Sciatic nerve (tissue), 2 donors: Measurements from ENCODE around the gene VSTM4. TPM values are rescaled to one million over a fixed set of nuclear protein-coding genes. Genes with fewer than 3 reads are reported as not detected.

Source experiments
- ATAC-seq: fragments of 200-7000 bp; cut with Tn5 transposase; one replicate; pipeline ENCODE4 v1.9.1; 2020; ENCODE audit warnings: mild to moderate bottlenecking, moderate library complexity
- DNase-seq: peaks from one replicate; pipeline ENCODE4 v3.0.0-alpha.2; 2020; ENCODE audit warnings: low spot score
- intact Hi-C: fragments of 100-400 bp; cut with DNase I; formaldehyde crosslinking; loops from one replicate; pipeline ENCODE4 v1.14.2; 2022
- total RNA-seq: library from RNA; stranded (reverse); fragmentation: NEBNext Ultra II Directional; extraction: Animal tissue kit (Norgen Biotek cat#: 25700); gene quantifications from one replicate; pipeline ENCODE4 v1.2.1, GENCODE V29; 2021
- donor health status: DM: no; HTN: no; CAD: no.
- donor health status: DM: no; HTN: no; CAD: no.

The VSTM4 gene
- total RNA-seq, 1 donor from 2014 or later, result 16.4 TPM

DNA sequence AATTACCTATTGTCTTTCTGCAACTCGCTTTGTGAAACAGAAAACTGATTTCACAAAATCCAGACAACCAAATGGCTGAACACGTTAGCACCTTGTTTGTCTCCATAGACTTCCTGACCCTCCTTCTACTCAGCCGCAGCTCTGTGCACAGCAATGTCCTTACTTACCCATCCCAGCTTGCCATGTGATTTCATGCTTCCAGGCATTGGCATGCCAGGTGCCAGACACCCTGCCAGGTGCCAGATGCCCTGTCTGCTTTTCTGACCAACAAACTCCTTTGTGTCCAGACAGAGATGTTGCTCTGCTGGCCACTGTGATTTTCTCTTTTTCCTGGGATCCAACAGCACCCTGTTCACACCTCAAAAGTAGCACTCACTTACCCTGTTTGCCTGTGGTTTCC is 34.6 kb upstream of the VSTM4 start:
- ATAC-seq (no peak), DNase-seq (no peak)
- intact Hi-C loops, result loop anchor here (2.0 kb wide), 1 partner anchor 27 kb away; no protein-coding TSS in a partner anchor

DNA sequence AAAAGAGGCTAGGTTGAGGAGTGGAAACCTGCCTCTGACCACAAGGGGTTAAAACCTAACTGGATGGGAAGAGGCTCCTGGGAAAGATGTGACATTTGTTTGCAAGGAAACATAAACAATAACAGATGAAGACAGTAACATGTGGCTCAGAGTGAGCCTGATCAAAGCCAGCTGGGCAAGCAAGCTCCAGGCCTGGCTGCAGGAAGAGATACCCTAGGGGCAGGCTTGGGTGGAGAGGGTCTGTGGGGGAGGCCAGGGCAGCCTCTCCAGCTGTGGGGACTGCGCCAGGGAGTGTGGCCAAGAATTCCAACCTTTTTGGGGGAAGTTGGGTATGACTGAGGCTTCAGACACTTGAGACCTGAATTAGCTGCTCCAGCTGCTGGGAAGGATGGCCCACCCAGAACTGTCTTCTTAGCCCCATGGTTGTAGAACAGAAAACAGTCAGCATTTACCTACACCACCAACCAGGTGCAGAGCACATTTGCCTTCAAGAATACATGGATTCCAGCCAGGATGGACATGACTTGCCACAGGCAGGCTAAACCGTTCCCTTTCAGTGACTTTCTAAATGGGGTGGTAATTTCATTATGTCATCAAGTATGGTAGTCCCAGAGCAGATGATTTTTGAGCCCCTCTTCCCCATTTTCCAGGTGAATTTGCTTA is 28.9 kb upstream of the VSTM4 start:
- ATAC-seq (peak; percentile 66), DNase-seq (no peak)
- intact Hi-C loops, result no loop called here

DNA sequence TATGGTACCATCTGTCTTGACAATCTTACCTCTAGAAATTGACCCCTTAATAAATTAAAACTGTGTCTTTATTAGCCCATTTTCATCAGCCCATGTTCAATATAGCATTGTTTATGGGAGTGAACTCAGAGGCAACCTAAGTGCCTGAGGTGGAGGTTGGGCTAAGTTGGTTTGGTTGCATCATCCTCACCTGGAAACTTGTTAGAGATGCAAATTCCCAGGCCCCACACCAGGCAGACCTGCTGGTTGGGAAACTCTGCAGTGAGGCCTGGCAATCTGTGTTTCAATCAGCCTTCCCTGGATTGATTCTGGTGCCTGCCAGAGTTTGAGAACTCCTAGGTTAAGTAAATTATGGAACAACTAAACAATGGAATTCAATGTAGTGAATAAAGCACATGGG is 27.9 kb upstream of the VSTM4 start:
- no peak for DNase-seq
- no peak for ATAC-seq
- intact Hi-C loops, result no loop called here

DNA sequence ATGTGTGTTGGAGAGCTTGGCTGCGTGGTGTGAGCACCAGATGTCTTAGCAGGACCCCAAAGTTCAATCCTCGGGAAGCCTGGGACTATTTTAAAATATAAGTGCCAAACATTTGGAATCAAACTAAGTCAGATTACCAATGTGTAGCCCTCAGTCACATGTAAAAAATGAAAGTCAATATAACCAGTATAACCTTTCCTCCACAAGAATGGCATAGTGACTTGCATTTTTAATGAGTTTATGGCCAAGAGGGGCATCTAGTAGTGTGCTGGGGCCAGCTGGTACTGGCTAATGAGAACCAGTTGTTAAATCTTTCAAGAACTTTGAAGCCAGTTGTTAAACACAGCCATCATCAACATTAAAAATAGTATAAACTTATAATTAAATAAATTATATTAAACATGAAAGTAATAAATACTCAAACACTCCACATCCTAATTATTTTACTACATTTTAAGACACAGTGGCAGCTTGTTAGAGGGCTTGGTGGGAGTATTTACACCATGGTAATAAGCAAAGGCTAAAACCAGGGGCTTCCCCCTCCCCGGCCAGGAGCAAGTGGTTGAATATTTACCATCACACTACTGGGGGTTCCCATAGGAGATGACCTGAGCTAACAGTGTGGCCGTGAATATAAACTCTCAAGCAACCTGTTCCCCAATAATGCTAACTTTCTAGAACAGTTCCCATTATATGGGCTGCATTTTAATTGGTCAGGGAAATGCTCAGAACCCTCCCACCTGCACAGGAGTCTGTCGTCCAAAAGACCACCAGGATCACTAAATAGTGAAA is 26.4 kb upstream of the VSTM4 start:
- DNase-seq (no peak), ATAC-seq (no peak)
- intact Hi-C loops, result no loop called here

DNA sequence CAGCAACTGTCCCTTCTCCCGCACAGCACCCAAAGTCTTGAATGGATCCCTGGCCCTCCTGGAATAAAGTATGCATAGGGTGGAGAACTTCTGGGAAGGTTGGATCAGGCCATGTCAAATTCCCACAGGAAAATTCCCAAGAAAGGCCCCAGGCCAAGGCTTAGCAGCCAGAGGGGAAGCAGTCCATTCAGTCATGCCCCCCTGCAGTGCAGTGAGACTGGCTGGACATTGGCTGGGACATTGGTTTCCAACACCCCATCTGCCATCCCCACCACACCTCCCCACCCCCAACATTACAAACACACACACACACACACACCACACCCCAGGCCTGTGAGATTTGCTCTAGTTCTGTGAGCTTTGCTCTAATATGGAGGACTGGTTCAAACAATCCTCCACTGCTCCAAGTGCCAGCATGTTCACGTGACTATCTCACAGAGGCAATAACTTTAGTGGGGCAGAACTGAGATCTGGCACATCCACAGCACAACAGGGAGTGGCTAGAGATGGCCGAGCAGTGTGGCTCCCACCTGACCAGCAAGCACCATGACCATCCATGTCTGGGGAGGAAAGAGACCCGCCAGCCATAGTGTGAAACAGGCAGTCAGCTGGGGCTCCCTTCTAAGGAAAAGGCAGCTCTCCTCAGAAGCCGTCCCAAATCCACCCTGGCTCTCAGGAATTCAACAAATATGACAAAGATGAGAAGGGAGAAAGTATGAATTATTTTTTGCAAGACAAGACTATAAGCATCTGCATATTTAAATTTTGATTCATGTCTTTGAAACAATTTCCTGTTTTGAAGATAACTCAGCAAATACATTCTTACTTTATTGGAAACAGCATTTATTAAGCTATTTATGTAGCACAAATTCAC is 25.2 kb upstream of the VSTM4 start:
- no peak for ATAC-seq
- DNase-seq, result no peak
- intact Hi-C loops, result no loop called here

DNA sequence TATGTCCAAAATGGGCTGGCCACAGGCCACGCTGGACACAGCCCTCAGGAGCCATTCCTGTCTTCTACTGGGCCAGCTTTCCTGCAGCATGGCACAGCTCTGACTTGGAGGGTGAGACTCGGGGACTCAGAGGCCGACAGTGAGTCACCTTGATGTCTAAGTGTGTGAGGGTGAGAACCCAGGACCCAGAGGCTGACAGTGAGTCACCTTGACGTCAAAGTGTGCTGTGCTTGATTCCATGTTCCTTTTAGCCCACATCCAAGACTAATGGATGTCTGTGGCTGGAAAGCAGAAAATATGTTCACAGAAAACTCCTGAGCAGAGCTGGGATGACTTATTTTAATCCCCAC is 24.5 kb upstream of the VSTM4 start:
- intact Hi-C loops, result no loop called here
- DNase-seq (no peak), ATAC-seq (no peak)

DNA sequence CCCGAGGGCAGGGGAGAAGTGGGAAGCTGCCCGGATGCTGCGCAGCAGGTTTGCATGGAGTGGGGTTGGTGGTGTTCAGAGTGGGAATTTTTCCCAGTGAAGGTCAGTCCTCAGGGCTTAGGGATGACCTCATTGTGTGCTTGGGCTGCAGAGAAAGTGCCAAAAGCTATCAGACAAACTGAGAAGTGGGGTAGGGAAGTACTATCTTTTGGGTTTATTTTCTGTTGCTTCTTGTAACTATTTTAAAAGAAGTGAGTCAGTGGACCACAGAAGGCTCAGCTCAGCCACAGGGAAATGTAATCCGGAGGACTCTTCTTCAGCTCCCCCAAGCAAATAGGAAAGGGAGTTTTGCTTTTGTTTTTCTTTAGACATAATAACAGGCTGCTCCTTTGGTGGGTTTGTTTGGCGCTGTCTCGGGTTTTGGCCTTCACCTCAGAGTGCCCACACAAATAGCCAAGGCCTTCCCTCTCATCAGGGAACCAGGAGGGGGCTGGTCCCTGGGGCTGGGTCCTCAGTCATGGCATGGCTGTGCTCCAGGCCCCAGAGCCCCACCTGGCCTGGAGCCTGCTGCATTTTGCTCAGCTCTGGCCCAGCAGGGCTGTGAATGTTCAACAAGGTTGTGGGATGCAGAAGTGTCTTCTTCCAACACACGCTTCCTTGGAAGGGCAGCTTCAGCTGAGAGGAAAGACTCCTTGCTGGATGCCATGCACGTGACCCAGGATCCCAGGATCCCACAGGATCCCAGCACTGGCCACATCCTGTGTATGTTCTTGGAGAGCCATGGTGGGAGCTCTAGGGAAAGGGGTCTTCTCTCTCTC is 23.9 kb upstream of the VSTM4 start:
- ATAC-seq (peak; percentile 85), DNase-seq (no peak)
- intact Hi-C loops, result no loop called here

DNA sequence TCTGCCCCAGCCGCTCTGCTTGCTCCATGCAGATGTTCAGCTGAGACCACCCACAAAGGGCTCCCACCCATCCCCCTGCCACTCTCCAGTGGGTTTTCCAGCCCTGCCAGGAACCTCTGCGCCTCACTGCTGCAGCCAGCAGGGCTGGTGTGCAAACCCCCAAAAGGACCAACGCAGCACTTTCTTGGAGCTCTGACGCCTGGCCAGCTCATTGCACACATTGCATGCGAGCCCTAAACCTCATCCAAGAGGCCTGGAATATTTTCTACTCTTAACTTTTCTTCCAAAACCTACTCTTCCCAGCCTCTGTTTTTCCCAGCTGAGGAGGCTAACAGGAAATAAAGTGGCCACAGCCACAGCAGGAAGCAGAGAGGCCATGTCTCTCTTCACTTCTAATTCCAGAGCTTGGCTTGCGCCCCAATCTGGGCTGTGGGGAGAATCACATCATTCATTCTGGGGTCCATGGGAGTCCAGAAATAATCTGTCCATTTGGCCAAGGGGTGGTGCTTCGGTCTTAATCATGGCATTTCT is 23.1 kb upstream of the VSTM4 start:
- ATAC-seq, result peak; percentile 61
- intact Hi-C loops, result no loop called here
- no peak for DNase-seq

DNA sequence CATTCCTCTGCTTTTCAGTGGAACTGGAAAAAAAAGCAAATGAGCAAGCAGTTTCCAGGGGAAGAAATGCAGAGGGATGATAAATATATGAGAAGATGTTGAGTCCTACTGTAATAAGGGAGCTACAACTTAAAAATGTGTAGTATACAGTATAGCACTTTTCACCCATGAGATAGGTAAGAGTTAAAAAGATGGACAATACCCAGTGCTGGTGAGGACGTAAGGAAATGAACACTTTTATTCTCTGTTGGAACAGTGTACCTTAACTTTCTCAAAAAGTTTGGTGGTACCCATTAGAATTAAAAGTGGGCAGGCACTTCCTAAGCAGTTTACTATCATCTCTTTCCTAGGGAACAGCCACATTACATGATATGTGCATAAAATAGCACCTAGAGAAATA is 21.2 kb upstream of the VSTM4 start:
- DNase-seq (no peak), ATAC-seq (no peak)
- intact Hi-C loops, result no loop called here

DNA sequence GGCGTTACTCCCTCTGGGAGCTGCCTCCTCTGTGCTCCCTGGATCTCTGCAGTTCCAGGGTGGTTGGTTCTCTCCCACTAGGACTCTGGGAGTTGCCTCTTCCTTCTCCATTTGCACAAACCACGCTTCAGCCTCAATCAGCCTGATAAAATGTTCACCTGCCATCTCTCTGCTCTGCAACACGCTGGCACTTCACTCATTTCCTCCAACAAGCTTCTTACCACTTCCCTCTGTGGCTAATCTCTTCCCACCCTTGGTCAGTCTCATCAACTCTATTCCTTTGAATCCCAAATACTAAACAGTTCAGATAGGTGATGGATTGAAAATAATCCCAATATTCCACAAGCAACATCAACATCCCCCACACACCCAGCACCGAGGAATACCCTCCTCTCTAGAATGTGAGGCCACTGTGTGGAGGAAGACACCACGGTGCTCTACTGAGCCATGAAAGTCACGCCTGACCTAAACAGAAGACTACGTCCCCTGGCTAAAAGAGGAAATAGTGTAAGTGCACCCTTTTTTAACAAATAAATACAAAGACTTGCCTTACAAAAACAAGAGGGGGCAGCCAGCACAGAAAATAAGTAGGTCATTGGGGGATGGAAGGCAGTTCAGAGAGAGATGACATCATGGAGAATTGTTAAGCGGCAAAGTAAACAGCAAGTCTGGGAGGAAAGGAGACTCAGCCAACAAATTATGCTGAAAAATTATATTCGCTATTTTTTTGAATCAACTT is 20.4 kb upstream of the VSTM4 start:
- intact Hi-C loops, result no loop called here
- peak; percentile 67 for ATAC-seq
- DNase-seq, result no peak

DNA sequence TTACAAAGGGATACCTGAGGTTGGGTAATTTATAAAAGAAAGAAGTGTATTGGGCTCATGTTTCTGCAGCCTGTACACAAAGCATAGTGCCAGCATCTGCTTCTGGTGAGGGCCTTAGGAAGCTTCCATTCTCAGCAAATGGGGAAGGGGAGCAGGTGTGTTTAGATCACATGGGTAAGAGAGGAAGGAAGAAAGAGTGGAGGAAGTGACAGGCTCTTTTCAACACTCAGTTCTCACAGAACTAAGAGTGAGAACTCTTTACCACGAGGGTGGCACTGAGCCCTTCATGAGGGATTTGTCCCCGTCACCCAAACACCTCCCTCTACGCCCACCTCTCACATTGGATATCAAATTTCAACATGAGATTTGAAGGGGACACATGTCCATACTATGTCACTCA is 19.0 kb upstream of the VSTM4 start:
- DNase-seq (no peak), ATAC-seq (no peak)
- intact Hi-C loops, result no loop called here

DNA sequence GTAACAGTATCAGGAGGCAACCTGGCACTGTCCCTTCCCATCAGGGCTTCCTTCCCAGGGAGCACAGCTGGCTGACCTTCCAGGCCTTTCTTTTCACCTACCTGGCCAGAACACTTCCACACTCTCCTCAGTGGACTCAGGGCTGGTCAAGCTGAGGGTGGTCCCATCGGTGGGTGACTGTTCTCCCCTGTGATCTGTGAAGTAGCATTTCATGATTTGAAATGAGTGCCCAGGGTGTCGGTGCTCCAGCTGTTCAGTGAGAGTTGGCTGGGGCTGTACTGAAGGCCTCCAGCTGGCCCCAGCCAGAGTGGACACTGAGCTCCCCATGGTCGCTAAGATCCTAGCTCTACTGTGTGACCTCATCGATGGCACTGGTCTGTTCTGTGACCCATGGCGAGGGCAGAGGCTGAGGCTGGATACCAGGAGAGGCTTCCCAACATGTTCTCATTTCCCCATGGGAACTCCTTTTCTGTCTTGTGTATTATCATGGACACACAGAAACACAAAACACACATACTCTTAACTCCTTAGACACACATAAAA is 18.5 kb upstream of the VSTM4 start, which contains the start of gene FAM170B:
Gene FAM170B (minus strand): TSS at position 316 of the 543 bp plus-strand sequence. CDS start 103 bp downstream, at position 213.
- DNase-seq (no peak), ATAC-seq (no peak)
- intact Hi-C loops, result no loop called here

DNA sequence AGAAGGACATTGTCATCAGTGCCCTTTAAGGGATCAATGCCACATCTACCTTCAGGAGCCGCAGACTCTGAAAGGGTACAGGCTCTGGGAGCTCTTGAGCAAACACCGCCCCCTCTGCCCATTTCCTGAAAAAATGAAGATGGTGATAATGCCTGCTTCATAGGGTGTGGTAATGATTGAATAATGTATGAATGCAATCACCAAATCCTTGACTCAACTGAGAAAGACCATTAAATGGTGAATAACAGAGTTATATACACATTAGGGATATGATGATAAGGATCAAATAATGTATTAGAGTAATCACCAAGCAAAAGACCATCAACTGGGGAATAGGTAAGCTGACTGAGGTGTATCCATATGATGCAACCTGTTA is 17.0 kb upstream of the VSTM4 start:
- DNase-seq (no peak), ATAC-seq (no peak)
- intact Hi-C loops, result no loop called here

DNA sequence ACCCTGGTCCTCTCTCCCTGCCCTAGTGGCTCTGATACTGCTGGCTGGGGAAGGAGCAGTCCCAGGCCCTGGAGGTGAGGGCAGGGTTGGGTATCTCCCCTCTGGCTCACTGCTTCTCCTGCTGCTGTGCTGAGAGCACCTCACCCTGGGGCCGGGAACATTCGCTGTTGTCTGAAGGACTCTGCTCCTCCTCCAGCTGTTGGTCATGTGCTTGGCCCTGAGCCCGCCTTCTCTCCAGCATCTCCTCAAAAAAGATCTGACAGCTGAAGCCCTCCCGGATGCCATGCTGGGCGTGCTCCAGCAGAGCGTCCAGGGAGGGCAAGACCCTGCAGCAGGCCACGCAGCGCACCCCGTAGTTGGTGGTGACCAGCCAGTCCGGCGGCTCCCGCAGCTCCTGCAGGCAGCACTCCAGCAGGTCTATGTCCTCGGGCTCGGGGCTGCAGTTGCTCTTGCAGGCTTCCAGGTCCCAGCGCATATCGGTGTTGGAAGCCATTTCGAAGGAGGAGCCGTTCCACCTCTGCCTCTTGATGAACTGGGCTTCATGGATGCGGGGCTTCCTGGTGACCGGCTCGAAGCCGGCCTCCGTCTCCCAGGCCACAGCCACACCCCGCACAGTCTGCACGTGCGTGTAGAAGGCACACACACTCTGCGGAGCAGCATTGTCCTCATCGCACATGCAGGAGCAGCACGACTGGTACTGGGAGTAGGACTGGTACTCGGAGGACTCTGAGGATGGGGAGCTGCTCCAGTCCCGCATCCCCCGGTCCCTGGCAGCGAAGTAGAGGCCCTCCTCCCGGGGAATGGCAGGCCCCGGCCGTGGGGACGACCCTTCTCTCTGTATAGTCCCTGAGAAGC is 16.4 kb upstream of the VSTM4 start:
- DNase-seq (no peak), ATAC-seq (peak; percentile 16)
- intact Hi-C loops, result no loop called here

DNA sequence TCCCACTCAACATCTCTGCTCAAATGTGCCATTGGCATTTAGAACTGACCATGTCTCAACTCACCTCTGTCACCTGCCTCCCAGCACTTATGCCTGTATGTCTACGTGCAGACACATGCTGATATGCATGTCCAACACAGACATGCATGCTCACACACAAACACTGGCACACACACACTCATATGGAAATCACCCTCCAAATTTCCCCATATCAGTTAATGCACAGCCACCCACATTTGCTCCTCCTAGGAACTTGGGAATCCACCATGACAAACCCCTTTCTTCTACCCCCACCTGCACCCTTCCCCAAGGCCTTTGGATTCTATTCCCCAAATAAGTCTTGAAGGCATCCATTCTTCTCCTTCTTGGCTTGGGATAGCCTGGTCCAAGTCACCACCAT is 14.1 kb upstream of the VSTM4 start:
- DNase-seq (no peak), ATAC-seq (no peak)
- intact Hi-C loops, result no loop called here

DNA sequence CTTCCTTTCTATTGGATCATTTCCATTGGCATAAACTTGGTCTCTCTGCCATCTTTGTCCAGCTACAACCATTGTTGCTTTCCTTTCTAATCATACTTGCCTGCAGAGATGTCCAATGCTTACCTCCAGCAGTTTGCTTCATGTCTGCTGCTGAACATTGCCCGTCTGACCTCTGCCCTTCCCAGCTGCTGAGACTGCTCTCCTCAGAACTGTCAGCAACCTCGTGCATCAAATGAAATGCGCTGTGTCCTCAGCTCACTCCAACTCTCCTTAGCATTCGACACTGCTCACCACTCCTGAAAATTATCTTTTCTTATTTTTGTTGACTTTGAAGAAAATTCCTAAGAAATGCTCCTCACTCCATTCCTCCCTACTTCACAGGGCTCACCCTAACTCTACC is 13.5 kb upstream of the VSTM4 start:
- intact Hi-C loops, result no loop called here
- no peak for ATAC-seq
- no peak for DNase-seq
